CD4-positive, alpha-beta T cell (primary cell): Measurements from ENCODE around the gene POLD1. TPM values are rescaled to one million over a fixed set of nuclear protein-coding genes. Genes with fewer than 3 reads are reported as not detected.

Experiments
- ATAC-seq: fragments of 200-7000 bp; cut with Tn5 transposase; one replicate; pipeline ENCODE4 v1.10.0; 2022; ENCODE audit warnings: mild to moderate bottlenecking; ENCODE audit not compliant: poor library complexity
- CTCF ChIA-PET: fragments of 350-600 bp; sonication (Branson Sonifier 250); formaldehyde crosslinking; loops from one replicate; lab custom pipeline; 2021; ENCODE audit warnings: antibody characterized with exemption, inconsistent platforms; lab: Charles Lee
- POLR2A ChIA-PET: fragments of 350-600 bp; sonication (Branson Sonifier 250); formaldehyde crosslinking; loops from one replicate; lab custom pipeline; 2021; ENCODE audit warnings: antibody characterized with exemption, inconsistent platforms; lab: Charles Lee
- DNase-seq, 14 experiments: peaks; one replicate each; pipeline ENCODE4 v3.0.0-alpha.2; 2013 to 2020; ENCODE audit warnings: mixed read lengths in 2 of 14
- H3K27ac ChIP-seq, 2 donors: one replicate each; pipeline versions ENCODE4 v1.5.1 to v1.7.0; 2013; ENCODE audit warnings: low read length in 2 of 2, low read depth in 1 of 2, mild to moderate bottlenecking in 1 of 2
- H3K27me3 ChIP-seq, 2 experiments: 1 replicate in 1 of 2; 2 replicates in 1 of 2; pipeline versions ENCODE4 v1.6.1 to v1.7.0; 2013; ENCODE audit warnings: low read length in 2 of 2, control low read depth in 1 of 2, mild to moderate bottlenecking in 1 of 2, moderate library complexity in 1 of 2; ENCODE audit not compliant: insufficient read depth in 2 of 2, control insufficient read depth in 1 of 2
- H3K36me3 ChIP-seq: one replicate; pipeline ENCODE4 v1.6.1; 2013; ENCODE audit warnings: low read length, control low read depth; ENCODE audit not compliant: insufficient read depth
- H3K4me1 ChIP-seq: one replicate; pipeline ENCODE4 v1.6.1; 2013; ENCODE audit warnings: low read length, control low read depth; ENCODE audit not compliant: insufficient read depth
- H3K4me3 ChIP-seq: one replicate; pipeline ENCODE4 v1.5.1; 2013; ENCODE audit warnings: mild to moderate bottlenecking, low read length, moderate library complexity
- H3K9me3 ChIP-seq, 2 experiments: 1 replicate in 1 of 2; 2 replicates in 1 of 2; pipeline versions ENCODE4 v1.6.1 to v1.7.0; 2013; ENCODE audit warnings: low read length in 2 of 2, mild to moderate bottlenecking in 2 of 2, control low read depth in 1 of 2, moderate library complexity in 1 of 2; ENCODE audit not compliant: control insufficient read depth in 1 of 2, insufficient read depth in 1 of 2
- H3K27ac Mint-ChIP-seq: one replicate; pipeline ENCODE4 v1.8.0; 2020; ENCODE audit warnings: mixed read lengths
- H3K27me3 Mint-ChIP-seq: one replicate; pipeline ENCODE4 v1.8.0; 2021; ENCODE audit warnings: mixed read lengths
- H3K36me3 Mint-ChIP-seq: one replicate; pipeline ENCODE4 v1.8.0; 2021; ENCODE audit warnings: low read depth, mixed read lengths
- H3K4me1 Mint-ChIP-seq: one replicate; pipeline ENCODE4 v1.8.0; 2021; ENCODE audit warnings: low read depth, mixed read lengths
- H3K4me3 Mint-ChIP-seq: one replicate; pipeline ENCODE4 v1.8.0; 2020; ENCODE audit warnings: mild to moderate bottlenecking, mixed read lengths
- H3K9me3 Mint-ChIP-seq: one replicate; pipeline ENCODE4 v1.8.0; 2020; ENCODE audit warnings: mixed read lengths
- intact Hi-C, 2 experiments: fragments of 100-400 bp; cut with DNase I in 1 of 2; cut with micrococcal nuclease in 1 of 2; formaldehyde crosslinking; loops; one replicate each; pipeline versions ENCODE4 v1.15.1 to v1.9.0; 2023 to 2025; cut with DNase I, micrococcal nuclease
- total RNA-seq, 174 experiments: library from RNA in 2 of 174; stranded (reverse) in 2 of 174; gene quantifications; one replicate each; pipeline ENCODE4 v1.2.3 and lab custom pipeline; 2021 to 2026
- TF ChIP-seq, protein P1 (sequence below): fragments of 200-600 bp; IDR thresholded peaks from one replicate; pipeline ENCODE4 v1.8.0; 2022; ENCODE audit warnings: antibody characterized with exemption, mild to moderate bottlenecking

The POLD1 gene
- total RNA-seq, 2 experiments from 2014 or later, result 22.1 to 24.2 TPM

DNA sequence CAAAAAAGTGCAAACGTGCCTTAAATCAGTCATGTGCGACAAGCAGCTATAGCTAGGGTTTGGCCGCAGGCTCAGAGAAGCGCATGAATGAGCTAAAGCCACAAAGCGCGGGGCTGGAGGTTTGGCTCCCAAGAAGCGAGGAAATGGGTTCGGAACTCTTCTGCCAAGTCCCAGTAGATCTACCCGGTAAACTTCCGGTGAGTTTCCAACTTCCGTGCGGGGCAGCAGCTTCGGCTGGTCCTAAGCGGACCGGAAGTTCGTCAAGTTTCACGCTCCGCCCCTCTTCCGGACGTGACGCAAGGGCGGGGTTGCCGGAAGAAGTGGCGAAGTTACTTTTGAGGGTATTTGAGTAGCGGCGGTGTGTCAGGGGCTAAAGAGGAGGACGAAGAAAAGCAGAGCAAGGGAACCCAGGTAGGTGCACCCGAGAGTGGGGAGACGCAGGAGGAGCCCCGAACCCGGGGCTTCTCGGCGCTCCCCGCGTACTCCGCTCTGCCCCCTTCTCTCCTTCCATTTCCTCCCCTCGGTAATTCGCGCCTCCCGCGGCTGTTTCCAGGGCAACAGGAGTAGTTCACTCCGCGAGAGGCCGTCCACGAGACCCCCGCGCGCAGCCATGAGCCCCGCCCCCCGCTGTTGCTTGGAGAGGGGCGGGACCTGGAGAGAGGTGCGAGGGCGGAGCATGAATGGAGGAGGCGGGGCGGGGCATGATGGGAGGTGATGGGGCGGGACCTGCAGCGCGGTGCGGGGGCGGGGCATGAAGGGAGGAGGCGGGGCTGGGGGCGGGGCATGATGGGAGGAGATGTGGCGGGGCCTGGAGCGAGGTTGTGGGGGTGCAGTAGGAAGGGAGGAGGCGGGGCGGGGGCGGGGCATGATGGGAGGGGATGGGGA is 7.7 kb upstream of the POLD1 start, which contains the start of gene NR1H2:
TSS of gene NR1H2 (plus strand) at position 292 of the 885 bp plus-strand sequence. CDS start 1,149 bp downstream, outside the sequence.
- peak within 1 kb of the TSS; percentile 99 for H3K27ac Mint-ChIP-seq
- TF ChIP-seq, protein P1, sequence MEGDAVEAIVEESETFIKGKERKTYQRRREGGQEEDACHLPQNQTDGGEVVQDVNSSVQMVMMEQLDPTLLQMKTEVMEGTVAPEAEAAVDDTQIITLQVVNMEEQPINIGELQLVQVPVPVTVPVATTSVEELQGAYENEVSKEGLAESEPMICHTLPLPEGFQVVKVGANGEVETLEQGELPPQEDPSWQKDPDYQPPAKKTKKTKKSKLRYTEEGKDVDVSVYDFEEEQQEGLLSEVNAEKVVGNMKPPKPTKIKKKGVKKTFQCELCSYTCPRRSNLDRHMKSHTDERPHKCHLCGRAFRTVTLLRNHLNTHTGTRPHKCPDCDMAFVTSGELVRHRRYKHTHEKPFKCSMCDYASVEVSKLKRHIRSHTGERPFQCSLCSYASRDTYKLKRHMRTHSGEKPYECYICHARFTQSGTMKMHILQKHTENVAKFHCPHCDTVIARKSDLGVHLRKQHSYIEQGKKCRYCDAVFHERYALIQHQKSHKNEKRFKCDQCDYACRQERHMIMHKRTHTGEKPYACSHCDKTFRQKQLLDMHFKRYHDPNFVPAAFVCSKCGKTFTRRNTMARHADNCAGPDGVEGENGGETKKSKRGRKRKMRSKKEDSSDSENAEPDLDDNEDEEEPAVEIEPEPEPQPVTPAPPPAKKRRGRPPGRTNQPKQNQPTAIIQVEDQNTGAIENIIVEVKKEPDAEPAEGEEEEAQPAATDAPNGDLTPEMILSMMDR, result no peak
- H3K27me3 Mint-ChIP-seq, result no peaks in the 10 kb centered on the region
- ATAC-seq (peak; percentile 82), DNase-seq (peak; percentile 90 to 99 (median 94))
- CTCF ChIA-PET, result interaction anchor here (1.5 kb wide), 1 partner anchor 19 kb away, joined by 8 read pairs; no protein-coding TSS in a partner anchor
- POLR2A ChIA-PET, result interaction anchor here (0.7 to 1.6 kb wide), 11 partner anchors 8 to 526 kb away, joined by 3 to 43 read pairs (median 6); partner anchors contain the start of genes GARIN5A, JOSD2, NAPSA and POLD1
- H3K36me3 Mint-ChIP-seq, result peaks cover 51% of the 10 kb centered on the region
- H3K9me3 Mint-ChIP-seq, result no peaks in the 10 kb centered on the region
- no peaks in the 10 kb centered on the region for H3K9me3 ChIP-seq
- H3K27me3 ChIP-seq, result no peaks in the 10 kb centered on the region
- H3K4me3 Mint-ChIP-seq, result peak within 1 kb of the TSS; percentile 98
- H3K4me3 ChIP-seq, result peak within 1 kb of the TSS; percentile 94
- intact Hi-C loops, result loop anchor here in 1 of 2 experiments (1.0 kb wide), 2 partner anchors 8 to 135 kb away; partner anchors contain the start of genes JOSD2 and POLD1
- H3K4me1 Mint-ChIP-seq, result peaks cover 20% of the 10 kb centered on the region
- H3K36me3 ChIP-seq, result peaks cover 42% of the 10 kb centered on the region
- peaks cover 21% of the 10 kb centered on the region for H3K4me1 ChIP-seq
- peak within 1 kb of the TSS; percentile 99 to 100 for H3K27ac ChIP-seq

DNA sequence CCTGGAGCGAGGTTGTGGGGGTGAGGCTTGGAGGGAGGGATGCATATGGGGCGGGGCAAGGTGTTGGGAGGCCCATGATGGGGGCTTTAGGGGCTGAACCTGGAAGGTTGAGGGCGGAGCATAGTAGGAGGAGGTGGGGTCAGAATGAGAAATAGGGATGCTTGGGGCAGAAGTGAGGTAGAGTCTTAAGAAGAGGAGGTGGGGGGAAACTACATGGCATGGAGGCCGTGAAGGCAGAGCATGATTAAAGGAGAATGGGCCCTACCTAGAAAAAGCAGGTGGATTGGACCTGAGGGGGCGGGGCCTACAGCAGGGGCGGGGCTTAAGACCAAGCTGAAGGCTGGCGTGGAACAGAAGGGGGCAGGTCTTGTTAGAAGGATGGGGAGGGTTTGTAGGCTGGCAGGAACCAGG is 7.1 kb upstream of the POLD1 start:
- Mint-ChIP-seq H3K27ac (peak overlapping the region; percentile 99), H3K4me1 (peaks cover 21% of the 10 kb centered on the region), H3K9me3 (no peaks in the 10 kb centered on the region), H3K27me3 (no peaks in the 10 kb centered on the region), H3K36me3 (peaks cover 58% of the 10 kb centered on the region), H3K4me3 (peak overlapping the region; percentile 98)
- ChIA-PET POLR2A (no interaction called here), CTCF (no interaction called here)
- intact Hi-C loops, result no loop called here
- Histone ChIP-seq H3K9me3 (no peaks in the 10 kb centered on the region), H3K27me3 (no peaks in the 10 kb centered on the region), H3K36me3 (peaks cover 48% of the 10 kb centered on the region), H3K4me1 (peaks cover 21% of the 10 kb centered on the region), H3K27ac (peak overlapping the region; percentile 34 to 99), H3K4me3 (peak overlapping the region; percentile 16)
- peak in 13 of 14 experiments; percentile 39 to 80 (median 57) for DNase-seq
- peak; percentile 28 for ATAC-seq
- TF ChIP-seq, protein P1, result no peak

GRCh38 chr19:50377517-50377916 is 6.6 kb upstream of the POLD1 start:
- intact Hi-C loops, result no loop called here
- H3K27ac Mint-ChIP-seq, result peak overlapping the region; percentile 99

More at GRCh38 chr19:50377517-50377916, 6.6 kb upstream of the POLD1 start:
- ATAC-seq, result no peak
- TF ChIP-seq, protein P1, result no peak
- Mint-ChIP-seq H3K36me3 (peaks cover 59% of the 10 kb centered on the region), H3K4me1 (peaks cover 21% of the 10 kb centered on the region), H3K4me3 (peak overlapping the region; percentile 98), H3K27me3 (no peaks in the 10 kb centered on the region), H3K9me3 (no peaks in the 10 kb centered on the region)
- H3K4me3 ChIP-seq, result no peak overlapping the region
- H3K4me1 ChIP-seq, result peaks cover 21% of the 10 kb centered on the region
- no peaks in the 10 kb centered on the region for H3K9me3 ChIP-seq
- POLR2A ChIA-PET, result no interaction called here
- CTCF ChIA-PET, result no interaction called here
- H3K36me3 ChIP-seq, result peaks cover 52% of the 10 kb centered on the region
- no peaks in the 10 kb centered on the region for H3K27me3 ChIP-seq
- DNase-seq, result no peak
- peak overlapping the region in 1 of 2 donors; percentile 34 for H3K27ac ChIP-seq
